ENCODE data around the gene SPR. TPM values are rescaled to one million over a fixed set of nuclear protein-coding genes. Genes with fewer than 3 reads are reported as not detected.

The SPR gene
- total and polyA plus RNA-seq, 2 of the 13 experiments (the other 11 are each of a cell fraction or from before 2014, with no cell fraction given): 34.0 to 96.0 TPM

GRCh38 chr2:72915907-72916742 lies 28.9 kb downstream of the SPR start (continued):
- TF ChIP-seq, protein P1, sequence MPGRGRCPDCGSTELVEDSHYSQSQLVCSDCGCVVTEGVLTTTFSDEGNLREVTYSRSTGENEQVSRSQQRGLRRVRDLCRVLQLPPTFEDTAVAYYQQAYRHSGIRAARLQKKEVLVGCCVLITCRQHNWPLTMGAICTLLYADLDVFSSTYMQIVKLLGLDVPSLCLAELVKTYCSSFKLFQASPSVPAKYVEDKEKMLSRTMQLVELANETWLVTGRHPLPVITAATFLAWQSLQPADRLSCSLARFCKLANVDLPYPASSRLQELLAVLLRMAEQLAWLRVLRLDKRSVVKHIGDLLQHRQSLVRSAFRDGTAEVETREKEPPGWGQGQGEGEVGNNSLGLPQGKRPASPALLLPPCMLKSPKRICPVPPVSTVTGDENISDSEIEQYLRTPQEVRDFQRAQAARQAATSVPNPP (CRISPR knock-in tag; IDR thresholded peaks at IDR 0.05): no peak
- no peak for TF ChIP-seq ARNTL (CRISPR knock-in tag; IDR thresholded peaks at IDR 0.05)
- TF ChIP-seq ZNF10 (CRISPR knock-in tag; IDR thresholded peaks at IDR 0.05; ENCODE audit: borderline replicate concordance, low read depth): no peak
- TF ChIP-seq ZBED4 (CRISPR knock-in tag; IDR thresholded peaks at IDR 0.05; ENCODE audit: borderline replicate concordance): peak; percentile 79; the same call in 1 of the 2 replicates
- TF ChIP-seq, protein P2, sequence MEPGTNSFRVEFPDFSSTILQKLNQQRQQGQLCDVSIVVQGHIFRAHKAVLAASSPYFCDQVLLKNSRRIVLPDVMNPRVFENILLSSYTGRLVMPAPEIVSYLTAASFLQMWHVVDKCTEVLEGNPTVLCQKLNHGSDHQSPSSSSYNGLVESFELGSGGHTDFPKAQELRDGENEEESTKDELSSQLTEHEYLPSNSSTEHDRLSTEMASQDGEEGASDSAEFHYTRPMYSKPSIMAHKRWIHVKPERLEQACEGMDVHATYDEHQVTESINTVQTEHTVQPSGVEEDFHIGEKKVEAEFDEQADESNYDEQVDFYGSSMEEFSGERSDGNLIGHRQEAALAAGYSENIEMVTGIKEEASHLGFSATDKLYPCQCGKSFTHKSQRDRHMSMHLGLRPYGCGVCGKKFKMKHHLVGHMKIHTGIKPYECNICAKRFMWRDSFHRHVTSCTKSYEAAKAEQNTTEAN (CRISPR knock-in tag; conservative IDR thresholded peaks at IDR 0.05): no peak; the same call in 1 of the 2 replicates
- no peak for TF ChIP-seq TEAD2 (CRISPR knock-in tag; IDR thresholded peaks at IDR 0.05)
- TF ChIP-seq ARNT (IDR thresholded peaks at IDR 0.05): no peak
- TF ChIP-seq ZNF407 (CRISPR knock-in tag; IDR thresholded peaks at IDR 0.05; ENCODE audit: not compliant biosample characterization): no peak
